AG09309 (cell line): Measurements from ENCODE around the gene UPB1.

Source experiments
- DNase-seq: peaks from one replicate; pipeline ENCODE4 v3.0.0-alpha.2; 2010; ENCODE audit warnings: low read depth
- H3K4me3 ChIP-seq: 2 replicates; pipeline ENCODE4 v1.5.1; 2011; ENCODE audit warnings: mild to moderate bottlenecking, low read depth, low read length, moderate library complexity; ENCODE audit not compliant: control insufficient read depth
- CTCF ChIP-seq: IDR thresholded peaks from 2 replicates; pipeline ENCODE4 v1.5.1; 2011; ENCODE audit warnings: mild to moderate bottlenecking, low read depth, low read length, inconsistent platforms; ENCODE audit not compliant: insufficient read depth, control insufficient read depth; ENCODE audit errors: missing control alignments

The UPB1 gene

GRCh38 chr22:24554313-24555164 is 59.4 kb downstream of the UPB1 start, which contains the start of gene GUCD1:
Gene GUCD1 (minus strand): TSS chr22:24555138. CDS start chr22:24554991, 147 bp downstream.
- no peak for TF ChIP-seq CTCF
- H3K4me3 ChIP-seq: peak within 1 kb of the TSS; percentile 91
- DNase-seq: no peak

GRCh38 chr22:24555165-24556039 is 60.3 kb downstream of the UPB1 start, which contains the start of gene SNRPD3:
Gene SNRPD3 (plus strand): TSS chr22:24555999. CDS start chr22:24557675, 1,676 bp downstream.
- peak within 1 kb of the TSS; percentile 91 for H3K4me3 ChIP-seq
- TF ChIP-seq CTCF: peak; percentile 20
- DNase-seq: peak; percentile 95

- H3K4me3 ChIP-seq: no peak overlapping the region
- TF ChIP-seq CTCF: no peak
Observed at GRCh38 chr22:24559471-24559870, 64.3 kb downstream of the UPB1 start.

GRCh38 chr22:24563246-24563645 is 68.1 kb downstream of the UPB1 start:
- no peak for TF ChIP-seq CTCF
- no peak for DNase-seq
- no peak overlapping the region for H3K4me3 ChIP-seq

More at GRCh38 chr22:24559471-24559870, 64.3 kb downstream of the UPB1 start:
- DNase-seq: no peak

- no peak for TF ChIP-seq CTCF
- no peak overlapping the region for H3K4me3 ChIP-seq
- no peak for DNase-seq
Observed at GRCh38 chr22:24564376-24565058, 69.4 kb downstream of the UPB1 start.

GRCh38 chr22:24565077-24565476 is 69.9 kb downstream of the UPB1 start:
- TF ChIP-seq CTCF: no peak
- no peak for DNase-seq
- H3K4me3 ChIP-seq: no peak overlapping the region
